PC-3 (cell line): ENCODE data around the gene TIAM1. TPM values are rescaled to one million over a fixed set of nuclear protein-coding genes. Genes with fewer than 3 reads are reported as not detected.

Experiments used
- ATAC-seq: fragments of 200-7000 bp; cut with Tn5 transposase; 2 replicates; pipeline ENCODE4 v1.9.1; 2020; ENCODE audit warnings: mild to moderate bottlenecking, moderate library complexity
- BruUV-seq: library from RNA; stranded (reverse); fragments of 400-500 nt; replicated peaks from 2 replicates; lab custom pipeline; 2021; lab: Mats Ljungman, UMichigan
- CTCF ChIA-PET: fragments of 300-600 bp; sonication (Branson Sonifier 250); formaldehyde crosslinking; loops from one replicate; lab custom pipeline; 2022; ENCODE audit warnings: antibody characterized with exemption; lab: Charles Lee
- POLR2A ChIA-PET: fragments of 300-600 bp; sonication (Branson Sonifier 250); formaldehyde crosslinking; loops from one replicate; lab custom pipeline; 2022; ENCODE audit warnings: antibody characterized with exemption; ENCODE audit not compliant: unreplicated experiment; lab: Charles Lee
- DNase-seq: peaks from one replicate; pipeline ENCODE4 v3.0.0-alpha.2; 2015
- H2AFZ ChIP-seq: fragments of 300-600 bp; sonication (generic); 2 replicates; pipeline ENCODE4 v1.6.0; 2016; ENCODE audit warnings: antibody characterized with exemption, low read length
- H3F3A ChIP-seq: fragments of 300-600 bp; sonication (generic); one replicate; pipeline ENCODE4 v1.6.0; 2017; ENCODE audit warnings: antibody characterized with exemption, low read length, control low read depth, mild to moderate bottlenecking; ENCODE audit not compliant: unreplicated experiment
- H3K27ac ChIP-seq: fragments of 300-600 bp; sonication (generic); 2 replicates; pipeline ENCODE4 v1.5.1; 2016; ENCODE audit warnings: mild to moderate bottlenecking, low read length
- H3K27me3 ChIP-seq: fragments of 300-600 bp; sonication (generic); 2 replicates; pipeline ENCODE4 v1.6.1; 2016; ENCODE audit warnings: low read length, mixed read lengths
- H3K36me3 ChIP-seq: fragments of 300-600 bp; sonication (generic); 2 replicates; pipeline ENCODE4 v1.6.1; 2016; ENCODE audit warnings: low read depth, mixed run types, low read length, mixed read lengths
- H3K4me1 ChIP-seq: fragments of 300-600 bp; sonication (generic); 2 replicates; pipeline ENCODE4 v1.5.1; 2016; ENCODE audit warnings: low read length; ENCODE audit not compliant: insufficient read depth
- H3K4me2 ChIP-seq: fragments of 300-600 bp; sonication (generic); 2 replicates; pipeline ENCODE4 v1.6.0; 2016; ENCODE audit warnings: low read length
- H3K4me3 ChIP-seq: fragments of 300-600 bp; sonication (generic); 2 replicates; pipeline ENCODE4 v1.5.1; 2016; ENCODE audit warnings: mild to moderate bottlenecking, low read length, mixed read lengths
- H3K79me2 ChIP-seq: fragments of 300-600 bp; sonication (generic); 2 replicates; pipeline ENCODE4 v1.6.1; 2017; ENCODE audit warnings: low read length, mixed read lengths
- H3K9ac ChIP-seq: fragments of 300-600 bp; sonication (generic); 2 replicates; pipeline ENCODE4 v1.6.0; 2016; ENCODE audit warnings: mild to moderate bottlenecking, low read length
- H3K9me2 ChIP-seq: fragments of 300-600 bp; sonication (generic); replicated peaks from 2 replicates; pipeline ENCODE4 v1.6.1; 2016; ENCODE audit warnings: mixed run types, low read length, mixed read lengths
- H3K9me3 ChIP-seq: fragments of 300-600 bp; sonication (generic); 2 replicates; pipeline ENCODE4 v1.6.1; 2016; ENCODE audit warnings: low read length, mixed read lengths
- H4K20me1 ChIP-seq: fragments of 300-600 bp; sonication (generic); 2 replicates; pipeline ENCODE4 v1.6.1; 2016; ENCODE audit warnings: low read length, mixed read lengths
- EZH2 ChIP-seq: fragments of 300-600 bp; sonication (generic); IDR thresholded peaks from one replicate; pipeline ENCODE4 v1.6.1; 2017; ENCODE audit warnings: antibody characterized with exemption, mild to moderate bottlenecking, low read length; ENCODE audit not compliant: unreplicated experiment
- EZH2phosphoT487 ChIP-seq: fragments of 300-600 bp; sonication (generic); IDR thresholded peaks from 2 replicates; pipeline ENCODE4 v1.6.1; 2018; ENCODE audit warnings: mild to moderate bottlenecking, antibody characterized with exemption, low read length, borderline replicate concordance
- intact Hi-C: fragments of 100-400 bp; cut with micrococcal nuclease; formaldehyde crosslinking; loops from 2 replicates; pipeline ENCODE4 v1.9.0; 2023
- total RNA-seq: library from RNA; depleted of rRNA; stranded (reverse); fragments of >200 nt; gene quantifications from 2 replicates; pipeline ENCODE4 v1.2.3, GENCODE V29; 2014
- TF ChIP-seq, protein P1 (sequence below): fragments of 300-600 bp; sonication (generic); conservative IDR thresholded peaks from 2 replicates; pipeline ENCODE4 v1.5.1; 2017; ENCODE audit warnings: antibody characterized with exemption, low read depth, mild to moderate bottlenecking, low read length

TIAM1 gene
- total RNA-seq, 1 experiment from 2014 or later, result 19.1 TPM

DNA sequence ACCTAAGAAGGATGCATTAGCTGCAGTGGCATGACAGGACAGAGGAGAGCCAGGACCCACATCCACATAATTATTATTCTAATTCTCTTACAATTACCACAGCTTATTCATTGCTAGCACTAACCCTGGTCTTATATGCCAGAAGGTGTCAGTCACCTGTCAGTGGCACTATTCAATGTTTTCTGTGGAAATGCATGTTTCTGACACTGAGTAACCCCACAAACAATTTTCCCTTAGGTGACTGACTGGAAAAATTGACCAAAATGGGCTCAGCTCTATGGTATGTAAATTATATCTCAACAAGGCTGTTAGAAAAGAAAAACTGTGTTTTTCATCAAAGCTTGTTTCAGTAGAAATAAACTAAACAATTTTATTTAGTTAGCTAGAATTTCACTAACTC is 187.9 kb downstream of the TIAM1 start:
- no peak for ATAC-seq
- Histone ChIP-seq H3K27me3 (no peaks in the 10 kb centered on the region), H3K9me3 (peaks cover 11% of the 10 kb centered on the region; the same call in 1 of the 2 replicates), H4K20me1 (no peaks in the 10 kb centered on the region), H3K79me2 (no peaks in the 10 kb centered on the region), H3K4me2 (no peak overlapping the region), H3K36me3 (peaks cover 14% of the 10 kb centered on the region; the same call in 1 of the 2 replicates), H3K27ac (no peak overlapping the region), H3K9me2 (no peaks in the 10 kb centered on the region), H2AFZ (no peak overlapping the region), H3K9ac (no peak overlapping the region), H3F3A (no peaks in the 10 kb centered on the region), H3K4me1 (no peaks in the 10 kb centered on the region), H3K4me3 (no peak overlapping the region)
- intact Hi-C loops, result no loop called here
- TF ChIP-seq EZH2phosphoT487, result no peak
- no peak for TF ChIP-seq EZH2
- TF ChIP-seq, protein P1, sequence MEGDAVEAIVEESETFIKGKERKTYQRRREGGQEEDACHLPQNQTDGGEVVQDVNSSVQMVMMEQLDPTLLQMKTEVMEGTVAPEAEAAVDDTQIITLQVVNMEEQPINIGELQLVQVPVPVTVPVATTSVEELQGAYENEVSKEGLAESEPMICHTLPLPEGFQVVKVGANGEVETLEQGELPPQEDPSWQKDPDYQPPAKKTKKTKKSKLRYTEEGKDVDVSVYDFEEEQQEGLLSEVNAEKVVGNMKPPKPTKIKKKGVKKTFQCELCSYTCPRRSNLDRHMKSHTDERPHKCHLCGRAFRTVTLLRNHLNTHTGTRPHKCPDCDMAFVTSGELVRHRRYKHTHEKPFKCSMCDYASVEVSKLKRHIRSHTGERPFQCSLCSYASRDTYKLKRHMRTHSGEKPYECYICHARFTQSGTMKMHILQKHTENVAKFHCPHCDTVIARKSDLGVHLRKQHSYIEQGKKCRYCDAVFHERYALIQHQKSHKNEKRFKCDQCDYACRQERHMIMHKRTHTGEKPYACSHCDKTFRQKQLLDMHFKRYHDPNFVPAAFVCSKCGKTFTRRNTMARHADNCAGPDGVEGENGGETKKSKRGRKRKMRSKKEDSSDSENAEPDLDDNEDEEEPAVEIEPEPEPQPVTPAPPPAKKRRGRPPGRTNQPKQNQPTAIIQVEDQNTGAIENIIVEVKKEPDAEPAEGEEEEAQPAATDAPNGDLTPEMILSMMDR, result no peak
- ChIA-PET POLR2A (no interaction called here), CTCF (no interaction called here)
- no peak for DNase-seq
- no TSS peak for BruUV-seq

DNA sequence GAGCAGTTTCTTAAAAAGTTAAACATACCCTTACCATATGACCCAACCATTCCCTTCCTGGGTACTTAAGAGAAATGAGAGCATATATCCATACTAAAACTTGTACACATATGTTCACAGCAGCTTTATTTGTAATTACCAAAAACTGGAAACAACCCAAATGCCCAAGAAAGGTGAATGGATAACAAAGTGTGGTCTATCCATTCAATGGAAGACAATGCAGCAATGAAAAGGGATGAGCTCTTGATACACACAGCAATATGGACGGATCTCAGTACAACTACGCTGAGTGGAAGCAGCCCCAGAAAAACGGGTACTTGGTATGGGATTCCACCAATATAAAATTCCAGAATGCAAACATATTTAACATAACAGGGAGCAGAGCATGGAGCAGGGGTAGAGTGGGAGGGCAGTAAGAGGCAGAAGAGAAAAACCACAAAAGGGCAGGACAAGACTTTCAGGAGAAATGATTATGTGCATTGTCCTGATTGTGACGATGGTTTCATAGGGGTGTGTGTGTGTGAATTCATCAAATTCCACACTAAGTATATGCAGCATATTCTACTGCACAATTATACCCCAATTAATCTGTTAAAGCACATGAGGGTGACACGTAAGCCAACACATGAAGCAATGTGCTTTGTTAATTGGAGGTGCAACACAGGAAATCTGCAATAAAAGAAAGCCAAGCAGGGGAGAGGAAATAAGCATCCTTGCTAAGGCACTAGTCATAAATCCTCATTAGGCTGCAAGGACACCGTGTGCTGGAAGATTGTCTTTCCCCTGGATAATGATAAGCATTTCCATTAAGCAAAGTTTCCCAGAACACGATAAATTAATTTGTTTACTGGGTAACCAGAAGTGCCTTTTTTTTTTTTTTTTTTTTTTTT is 192.7 kb downstream of the TIAM1 start:
- TF ChIP-seq EZH2 (no peak), EZH2phosphoT487 (no peak)
- TF ChIP-seq, protein P1, result no peak
- no peak overlapping the region for H3K9ac ChIP-seq
- H3K9me2 ChIP-seq, result no peaks in the 10 kb centered on the region
- 0 out of 2 replicates have a peak, but pooled peaks cover under 1% of the 10 kb centered on the region for H3K9me3 ChIP-seq
- no peak for ATAC-seq
- H4K20me1 ChIP-seq, result no peaks in the 10 kb centered on the region
- H2AFZ ChIP-seq, result no peak overlapping the region
- no peaks in the 10 kb centered on the region for H3K79me2 ChIP-seq
- H3K27me3 ChIP-seq, result no peaks in the 10 kb centered on the region
- H3K4me3 ChIP-seq, result no peak overlapping the region
- CTCF ChIA-PET, result no interaction called here
- intact Hi-C loops, result no loop called here
- no peaks in the 10 kb centered on the region for H3K36me3 ChIP-seq
- no peaks in the 10 kb centered on the region for H3F3A ChIP-seq
- no peak for DNase-seq
- no peak overlapping the region for H3K4me2 ChIP-seq
- H3K27ac ChIP-seq, result no peak overlapping the region
- BruUV-seq, result no TSS peak
- H3K4me1 ChIP-seq, result no peaks in the 10 kb centered on the region
- POLR2A ChIA-PET, result no interaction called here

DNA sequence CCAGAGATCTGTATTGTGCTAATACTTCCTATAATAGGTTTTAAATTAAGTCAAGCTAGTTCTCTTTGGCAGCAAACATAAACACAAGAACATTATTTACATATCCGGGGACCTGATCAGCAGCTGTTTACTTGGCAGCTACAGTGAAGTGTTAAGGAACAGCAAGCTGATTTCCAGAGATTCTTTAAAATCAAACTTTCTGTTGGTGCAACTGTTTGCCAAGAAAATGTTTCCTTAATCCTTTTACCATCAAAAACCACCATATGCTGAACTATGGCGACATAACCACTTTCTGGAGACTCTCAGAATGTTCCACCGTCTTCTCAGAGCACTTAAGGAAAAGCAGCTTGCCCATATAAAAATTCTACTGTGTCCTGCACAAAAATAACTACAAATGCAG is 198.8 kb downstream of the TIAM1 start:
- Histone ChIP-seq H3K36me3 (no peaks in the 10 kb centered on the region), H2AFZ (no peak overlapping the region), H4K20me1 (no peaks in the 10 kb centered on the region), H3K27ac (no peak overlapping the region), H3K4me2 (no peak overlapping the region), H3K9me2 (no peaks in the 10 kb centered on the region), H3K9me3 (no peaks in the 10 kb centered on the region), H3K9ac (no peak overlapping the region), H3F3A (no peaks in the 10 kb centered on the region), H3K27me3 (no peaks in the 10 kb centered on the region), H3K4me3 (no peak overlapping the region), H3K79me2 (no peaks in the 10 kb centered on the region), H3K4me1 (no peaks in the 10 kb centered on the region)
- no TSS peak for BruUV-seq
- no peak for ATAC-seq
- CTCF ChIA-PET, result no interaction called here
- TF ChIP-seq, protein P1, result no peak
- TF ChIP-seq EZH2, result no peak
- DNase-seq, result no peak
- intact Hi-C loops, result no loop called here
- POLR2A ChIA-PET, result no interaction called here
